K562 (cell line): Measurements from ENCODE around the gene ZNF485. TPM values are rescaled to one million over a fixed set of nuclear protein-coding genes. Genes with fewer than 3 reads are reported as not detected.

Experiments
- ATF4 ChIP-seq: fragments of 450-650 bp; formaldehyde crosslinking; IDR thresholded peaks from 2 replicates; pipeline ENCODE4 v1.4.0; 2022; ENCODE audit warnings: mild to moderate bottlenecking, moderate library complexity
- BMI1 ChIP-seq: fragments of 150-350 bp; IDR thresholded peaks from 2 replicates; pipeline ENCODE4 v1.6.1; 2014; ENCODE audit warnings: low read length
- BRF2 ChIP-seq: IDR thresholded peaks from 3 replicates; pipeline ENCODE4 v1.6.1; 2011; ENCODE audit warnings: borderline replicate concordance, mild to moderate bottlenecking; ENCODE audit not compliant: insufficient read length, insufficient read depth
- CBX5 ChIP-seq: IDR thresholded peaks from 2 replicates; pipeline ENCODE4 v1.6.1; 2014; ENCODE audit warnings: low read depth, borderline replicate concordance
- CHCHD3 ChIP-seq: fragments of 250-450 bp; sonication (Bioruptor Pico); IDR thresholded peaks from 2 replicates; pipeline ENCODE4 v2.1.2; 2022; ENCODE audit warnings: mild to moderate bottlenecking
- JUN ChIP-seq, 2 experiments: sonication (generic) in 1 of 2; formaldehyde crosslinking in 1 of 2; IDR thresholded peaks; 2 replicates each; pipeline versions ENCODE4 v1.6.1 to v1.8.0; 2012 to 2022; ENCODE audit warnings: borderline replicate concordance in 2 of 2, mild to moderate bottlenecking in 2 of 2, improper control_type of control experiment in 1 of 2, low read depth in 1 of 2, low read length in 1 of 2, missing genetic modification reagents in 1 of 2
- MBD1 ChIP-seq: fragments of 250-450 bp; sonication (Bioruptor Pico); IDR thresholded peaks from 2 replicates; pipeline ENCODE4 v1.8.0; 2022; ENCODE audit warnings: inconsistent platforms
- RBM22 ChIP-seq: fragments of 200-400 bp; formaldehyde crosslinking; IDR thresholded peaks from 2 replicates; pipeline ENCODE4 v1.6.1; 2018; ENCODE audit warnings: low read length, low read depth; ENCODE audit not compliant: poor library complexity, severe bottlenecking
- SMAD3 ChIP-seq: fragments of 450-650 bp; formaldehyde crosslinking; conservative IDR thresholded peaks from 2 replicates; pipeline ENCODE4 v1.4.0; 2020; ENCODE audit warnings: mild to moderate bottlenecking
- SMARCE1 ChIP-seq: fragments of 450-650 bp; IDR thresholded peaks from 2 replicates; pipeline ENCODE4 v1.7.1; 2016; ENCODE audit warnings: mild to moderate bottlenecking
- SNIP1 ChIP-seq: fragments of 450-650 bp; IDR thresholded peaks from 2 replicates; pipeline ENCODE4 v1.7.1; 2017; ENCODE audit warnings: low read depth, mild to moderate bottlenecking
- SRSF3 ChIP-seq: fragments of 200-400 bp; formaldehyde crosslinking; IDR thresholded peaks from 2 replicates; pipeline ENCODE4 v1.6.1; 2016; ENCODE audit warnings: mild to moderate bottlenecking, low read length, moderate library complexity; ENCODE audit not compliant: insufficient read depth
- ZBTB34 ChIP-seq: fragments of 250-450 bp; sonication (Bioruptor Pico); IDR thresholded peaks from 2 replicates; pipeline ENCODE4 v1.8.0; 2021; ENCODE audit warnings: mild to moderate bottlenecking, moderate library complexity
- ZBTB8A ChIP-seq: fragments of 450-650 bp; IDR thresholded peaks from 2 replicates; pipeline ENCODE4 v1.6.1; 2018; ENCODE audit warnings: mild to moderate bottlenecking, moderate library complexity; ENCODE audit not compliant: partially characterized antibody
- ZNF165 ChIP-seq: fragments of 250-450 bp; sonication (Bioruptor Pico); IDR thresholded peaks from 2 replicates; pipeline ENCODE4 v1.4.0; 2020; ENCODE audit warnings: borderline replicate concordance
- polyA plus RNA-seq, 8 experiments: library from polyadenylated mRNA; depleted of rRNA in 4 of 8; stranded (reverse) in 5 of 8; unstranded in 3 of 8; fragments of >200 nt; fragmentation: Nextera tagmentation in 2 of 8; fragmentation: Illumina TruSeq in 1 of 8; extraction: Ambion mirVana in 2 of 8; extraction: Trizol in 1 of 8; gene quantifications; 2 replicates each; pipeline versions ENCODE4 v1.2.1 to v1.2.3, GENCODE V29; 2011 to 2014; ENCODE audit warnings: inconsistent platforms in 1 of 8, missing spikeins in 1 of 8
- total RNA-seq, 7 experiments: library from RNA; depleted of rRNA in 6 of 7; stranded (reverse); fragments of >200 nt in 6 of 7; fragmentation: Illumina TruSeq in 2 of 7; extraction: Trizol in 2 of 7; gene quantifications; 2 replicates each; pipeline versions ENCODE4 v1.2.1 to v1.2.3, GENCODE V29; 2011 to 2021; ENCODE audit warnings: low replicate concordance in 1 of 7
- TF ChIP-seq, protein P1 (sequence below): fragments of 250-450 bp; sonication (Bioruptor Pico); IDR thresholded peaks from 2 replicates; pipeline ENCODE4 v1.4.0; 2020
- TF ChIP-seq, protein P2 (sequence below), 3 experiments: fragments of 200-800 bp in 1 of 3; sonication (Bioruptor generic) in 1 of 3; sonication (generic) in 1 of 3; formaldehyde crosslinking in 1 of 3; IDR thresholded peaks; 2 replicates each; pipeline versions ENCODE4 v1.6.1 to v1.8.0; 2016 to 2022; ENCODE audit warnings: mild to moderate bottlenecking in 2 of 3, missing compliant biosample characterization in 2 of 3, missing genetic modification characterization in 2 of 3, missing genetic modification reagents in 1 of 3

The ZNF485 gene
- total and polyA plus RNA-seq, 9 of the 15 experiments (the other 6 are each of a cell fraction or from before 2014, with no cell fraction given): 8.0 to 18.7 (median 11.9) TPM

DNA sequence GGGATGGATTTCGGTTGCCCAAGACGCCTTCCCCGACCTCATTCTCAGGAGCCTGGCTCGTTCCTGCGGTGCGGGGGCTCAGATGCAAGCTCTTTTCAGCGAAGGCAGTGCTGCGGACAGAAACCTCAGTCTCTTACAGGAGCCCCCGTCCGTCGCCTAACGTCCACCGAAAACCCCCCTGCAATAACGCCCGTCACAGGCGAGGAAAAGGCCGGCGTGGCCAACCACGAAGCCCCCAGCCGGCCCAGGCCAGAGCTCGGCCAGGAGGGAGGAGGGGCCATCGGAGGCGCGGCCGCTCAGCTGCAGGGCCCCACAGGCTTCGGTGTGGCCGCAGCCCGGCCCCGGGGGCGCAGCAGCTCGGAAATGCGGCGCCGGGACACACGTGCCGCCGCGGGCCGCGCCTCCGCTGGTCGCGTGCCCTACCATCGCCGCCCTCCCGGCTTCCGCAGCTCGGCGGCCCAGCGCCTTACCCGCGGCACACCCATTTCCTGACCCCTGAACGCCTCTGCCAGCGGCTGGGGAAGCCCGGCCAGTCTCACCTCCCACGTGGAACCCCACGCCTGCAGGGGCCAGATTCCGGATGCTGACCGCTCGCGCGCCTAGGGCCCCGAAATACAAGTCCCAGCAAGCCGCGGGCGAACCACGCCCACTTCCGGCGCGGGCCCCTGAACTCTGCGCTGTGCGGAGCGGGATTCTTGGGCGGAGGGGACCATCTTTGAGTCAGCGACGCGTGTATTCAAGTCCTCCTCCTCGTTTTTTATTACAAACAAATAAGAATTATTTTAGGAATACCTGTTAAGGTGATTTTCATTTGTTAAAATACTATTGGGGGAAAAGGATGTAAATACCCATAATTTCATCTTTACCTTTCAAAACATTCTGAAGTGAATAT, 32.0 kb upstream of the ZNF485 start, which contains the start of gene ZNF239 (continued):
- TF ChIP-seq SRSF3 (no peak), ZBTB8A (no peak), SMARCE1 (no peak), CBX5 (no peak), SMAD3 (CRISPR knock-in tag) (peak; percentile 18; the same call in 1 of the 2 replicates), ZNF165 (CRISPR knock-in tag) (no peak), BRF2 (no peak), RBM22 (peak; percentile 67), MBD1 (CRISPR knock-in tag) (no peak), BMI1 (no peak), SNIP1 (no peak), CHCHD3 (CRISPR knock-in tag) (no peak), ATF4 (CRISPR knock-in tag) (no peak), JUN (IDR thresholded peaks at IDR 0.05; ENCODE audit: borderline replicate concordance, low read depth, low read length) (peak; percentile 56; the same call in 1 of the 2 replicates), JUN (CRISPR knock-in tag; IDR thresholded peaks at IDR 0.05; ENCODE audit: borderline replicate concordance) (peak; percentile 94), ZBTB34 (CRISPR knock-in tag) (no peak)
- TF ChIP-seq, protein P1, sequence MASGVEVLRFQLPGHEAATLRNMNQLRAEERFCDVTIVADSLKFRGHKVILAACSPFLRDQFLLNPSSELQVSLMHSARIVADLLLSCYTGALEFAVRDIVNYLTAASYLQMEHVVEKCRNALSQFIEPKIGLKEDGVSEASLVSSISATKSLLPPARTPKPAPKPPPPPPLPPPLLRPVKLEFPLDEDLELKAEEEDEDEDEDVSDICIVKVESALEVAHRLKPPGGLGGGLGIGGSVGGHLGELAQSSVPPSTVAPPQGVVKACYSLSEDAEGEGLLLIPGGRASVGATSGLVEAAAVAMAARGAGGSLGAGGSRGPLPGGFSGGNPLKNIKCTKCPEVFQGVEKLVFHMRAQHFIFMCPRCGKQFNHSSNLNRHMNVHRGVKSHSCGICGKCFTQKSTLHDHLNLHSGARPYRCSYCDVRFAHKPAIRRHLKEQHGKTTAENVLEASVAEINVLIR: 0 out of 2 replicates have a peak, but pooled peaks have one; percentile 34
- TF ChIP-seq, protein P2, sequence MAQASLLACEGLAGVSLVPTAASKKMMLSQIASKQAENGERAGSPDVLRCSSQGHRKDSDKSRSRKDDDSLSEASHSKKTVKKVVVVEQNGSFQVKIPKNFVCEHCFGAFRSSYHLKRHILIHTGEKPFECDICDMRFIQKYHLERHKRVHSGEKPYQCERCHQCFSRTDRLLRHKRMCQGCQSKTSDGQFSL (CRISPR knock-in tag; IDR thresholded peaks at IDR 0.05): 0 out of 2 replicates have a peak, but pooled peaks have one; percentile 58
- TF ChIP-seq, protein P2 (tag; IDR thresholded peaks at IDR 0.05): no peak
